CD4-positive, alpha-beta memory T cell (primary cell): Measurements from ENCODE around the gene BIRC3. TPM values are rescaled to one million over a fixed set of nuclear protein-coding genes. Genes with fewer than 3 reads are reported as not detected.

Experiments
- CTCF ChIA-PET: fragments of 350-600 bp; sonication (Branson Sonifier 250); formaldehyde crosslinking; loops from one replicate; lab custom pipeline; 2021; ENCODE audit warnings: inconsistent platforms; ENCODE audit not compliant: partially characterized antibody; lab: Charles Lee
- POLR2A ChIA-PET: fragments of 350-600 bp; sonication (Branson Sonifier 250); formaldehyde crosslinking; loops from one replicate; lab custom pipeline; 2021; ENCODE audit not compliant: partially characterized antibody; lab: Charles Lee
- DNase-seq, 5 donors: peaks; one replicate each; pipeline versions ENCODE4 v3.0.0 to v3.0.0-alpha.2; 2020 to 2022; ENCODE audit warnings: mixed read lengths in 1 of 5
- H3K27ac ChIP-seq: one replicate; pipeline ENCODE4 v1.7.0; 2013; ENCODE audit warnings: low read depth, low read length
- H3K27me3 ChIP-seq: 2 replicates; pipeline ENCODE4 v1.7.0; 2013; ENCODE audit warnings: mild to moderate bottlenecking, low read length, moderate library complexity; ENCODE audit not compliant: insufficient read depth
- H3K36me3 ChIP-seq: 2 replicates; pipeline ENCODE4 v1.7.0; 2013; ENCODE audit warnings: mild to moderate bottlenecking, low read length, moderate library complexity; ENCODE audit not compliant: insufficient read depth
- H3K4me1 ChIP-seq: 2 replicates; pipeline ENCODE4 v1.7.0; 2013; ENCODE audit warnings: mild to moderate bottlenecking, low read length, moderate library complexity; ENCODE audit not compliant: insufficient read depth
- H3K4me3 ChIP-seq, 2 donors: one replicate each; pipeline ENCODE4 v1.7.0; 2013; ENCODE audit warnings: low read length in 2 of 2, mild to moderate bottlenecking in 1 of 2
- H3K9me3 ChIP-seq, 2 donors: one replicate each; pipeline ENCODE4 v1.7.0; 2013; ENCODE audit warnings: low read length in 2 of 2, control low read depth in 1 of 2; ENCODE audit not compliant: control insufficient read depth in 1 of 2
- H3K27ac Mint-ChIP-seq, 7 donors: one replicate each; pipeline ENCODE4 v1.8.0; 2020 to 2021; ENCODE audit warnings: mixed read lengths in 7 of 7, mild to moderate bottlenecking in 6 of 7, inconsistent platforms in 3 of 7, moderate library complexity in 3 of 7
- H3K27me3 Mint-ChIP-seq, 2 donors: one replicate each; pipeline ENCODE4 v1.8.0; 2020 to 2021; ENCODE audit warnings: mixed read lengths in 2 of 2
- H3K36me3 Mint-ChIP-seq, 2 donors: one replicate each; pipeline ENCODE4 v1.8.0; 2020 to 2021; ENCODE audit warnings: mixed read lengths in 2 of 2, inconsistent platforms in 1 of 2, mild to moderate bottlenecking in 1 of 2
- H3K4me1 Mint-ChIP-seq, 4 donors: one replicate each; pipeline ENCODE4 v1.8.0; 2020 to 2021; ENCODE audit warnings: mixed read lengths in 4 of 4, mild to moderate bottlenecking in 1 of 4
- H3K4me3 Mint-ChIP-seq, 8 donors: one replicate each; pipeline ENCODE4 v1.8.0; 2020 to 2021; ENCODE audit warnings: mixed read lengths in 8 of 8, mild to moderate bottlenecking in 7 of 8, moderate library complexity in 6 of 8, inconsistent platforms in 3 of 8
- H3K9me3 Mint-ChIP-seq, 8 donors: one replicate each; pipeline ENCODE4 v1.8.0; 2020 to 2021; ENCODE audit warnings: mixed read lengths in 8 of 8, mild to moderate bottlenecking in 5 of 8, inconsistent platforms in 3 of 8, moderate library complexity in 1 of 8
- intact Hi-C: fragments of 100-400 bp; cut with micrococcal nuclease; formaldehyde crosslinking; loops from one replicate; pipeline ENCODE4 v1.15.1; 2023
- polyA plus RNA-seq, 2 donors: library from polyadenylated mRNA; unstranded; fragments of 300-500 nt; fragmentation: Illumina TruSeq; gene quantifications; one replicate each; pipeline ENCODE4 v1.2.3, GENCODE V29; 2021
- total RNA-seq, 2 experiments: library from RNA; stranded (reverse); gene quantifications; one replicate each; pipeline ENCODE4 v1.2.3, GENCODE V29; 2021

Gene BIRC3
- total and polyA plus RNA-seq, 4 experiments from 2014 or later: 82.5 to 198 (median 142) TPM

- CTCF ChIA-PET: interaction anchor here (1.0 to 2.4 kb wide), 6 partner anchors 10 to 382 kb away, joined by 3 to 10 read pairs (median 4); no protein-coding TSS in a partner anchor
- intact Hi-C loops: no loop called here
- Histone ChIP-seq H3K36me3 (no peaks in the 10 kb centered on the region), H3K27ac (no peak overlapping the region), H3K27me3 (no peaks in the 10 kb centered on the region), H3K9me3 (no peaks in the 10 kb centered on the region), H3K4me1 (peaks cover 6% of the 10 kb centered on the region), H3K4me3 (no peak overlapping the region)
- Mint-ChIP-seq H3K4me1 (peaks cover 13 to 18% (median 14%) of the 10 kb centered on the region in 4 donors), H3K36me3 (no peaks in the 10 kb centered on the region), H3K4me3 (no peak overlapping the region), H3K27me3 (peaks cover 0 to 8% of the 10 kb centered on the region in 2 donors), H3K27ac (no peak overlapping the region), H3K9me3 (no peaks in the 10 kb centered on the region)
- DNase-seq: no peak
- POLR2A ChIA-PET: no interaction called here
Measured at GRCh38 chr11:102284008-102284407, 33.3 kb upstream of the BIRC3 start.

GRCh38 chr11:102286292-102286691 is 31.0 kb upstream of the BIRC3 start:
- Mint-ChIP-seq H3K9me3 (no peaks in the 10 kb centered on the region), H3K27me3 (peaks cover 0 to 2% of the 10 kb centered on the region in 2 donors), H3K4me1 (peaks cover 12 to 30% (median 17%) of the 10 kb centered on the region in 4 donors), H3K4me3 (no peak overlapping the region), H3K27ac (peak overlapping the region in 2 of 7 donors; percentile 11 to 55), H3K36me3 (no peaks in the 10 kb centered on the region)
- no peaks in the 10 kb centered on the region for H3K27me3 ChIP-seq
- H3K36me3 ChIP-seq: no peaks in the 10 kb centered on the region
- intact Hi-C loops: no loop called here
- H3K4me3 ChIP-seq: no peak overlapping the region
- peaks cover 13% of the 10 kb centered on the region for H3K4me1 ChIP-seq
- ChIA-PET CTCF (interaction anchor here (0.7 to 18.2 kb wide), 5 partner anchors 18 to 210 kb away, joined by 3 to 654 read pairs (median 4); partner anchors contain the start of gene BIRC3), POLR2A (no interaction called here)
- H3K27ac ChIP-seq: no peak overlapping the region
- no peak for DNase-seq
- no peaks in the 10 kb centered on the region for H3K9me3 ChIP-seq

DNA sequence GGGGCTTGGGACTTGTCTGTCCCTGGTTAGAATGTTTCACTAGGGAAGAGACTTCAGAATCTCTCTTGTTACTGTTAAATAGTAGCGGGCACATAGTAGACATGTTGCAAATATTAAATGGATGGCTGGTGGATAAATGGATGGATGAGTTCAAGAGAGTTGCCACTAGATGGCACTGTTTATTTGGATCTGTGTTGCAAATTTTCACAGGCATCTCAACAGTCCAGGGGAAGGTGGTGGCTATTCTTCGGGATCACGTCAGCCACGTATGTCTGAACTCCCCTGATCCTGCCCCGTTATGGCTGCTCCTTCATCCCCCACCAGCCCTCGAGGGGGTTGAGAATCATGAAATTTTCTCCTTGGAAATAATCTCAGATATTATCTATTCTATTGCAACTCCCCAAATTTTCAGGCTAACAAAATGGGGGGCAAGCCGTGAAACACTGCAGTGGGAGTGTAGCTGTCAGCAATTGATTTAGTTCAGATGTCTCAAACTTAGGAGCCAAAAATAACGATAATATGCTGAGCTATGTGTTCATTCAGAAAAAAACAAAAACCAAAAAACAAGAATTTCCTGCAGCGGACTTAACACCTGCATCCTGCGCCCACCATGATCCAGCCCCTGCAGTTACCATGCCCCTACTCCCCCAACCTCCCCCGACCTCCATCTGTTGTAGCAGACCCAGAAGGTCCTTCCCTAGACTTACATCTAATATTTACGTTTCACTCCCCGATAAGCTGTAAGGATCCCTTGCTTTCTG is 29.1 kb upstream of the BIRC3 start:
- H3K36me3 ChIP-seq: no peaks in the 10 kb centered on the region
- POLR2A ChIA-PET: interaction anchor here (1.1 to 5.4 kb wide), 7 partner anchors 12 to 378 kb away, joined by 3 to 45 read pairs (median 4); partner anchors contain the start of gene TMEM123
- intact Hi-C loops: loop anchor here (1.0 to 2.0 kb wide), 9 partner anchors 30 to 653 kb away; partner anchors contain the start of genes BIRC2 and TMEM123
- no peak overlapping the region for H3K27ac ChIP-seq
- DNase-seq: peak; percentile 56 to 74 (median 71)
- H3K27ac Mint-ChIP-seq: peak overlapping the region in 5 of 7 donors; percentile 19 to 79 (median 63)
- H3K9me3 ChIP-seq: no peaks in the 10 kb centered on the region
- H3K4me3 Mint-ChIP-seq: peak overlapping the region in 5 of 8 donors; percentile 5 to 32 (median 12)
- H3K4me3 ChIP-seq: no peak overlapping the region
- CTCF ChIA-PET: interaction anchor here (0.6 to 18.2 kb wide), 29 partner anchors 8 to 653 kb away, joined by 3 to 654 read pairs (median 7); partner anchors contain the start of gene BIRC3
- H3K27me3 Mint-ChIP-seq: peaks cover 0 to 2% of the 10 kb centered on the region in 2 donors
- no peaks in the 10 kb centered on the region for H3K9me3 Mint-ChIP-seq
- no peaks in the 10 kb centered on the region for H3K36me3 Mint-ChIP-seq
- H3K27me3 ChIP-seq: no peaks in the 10 kb centered on the region
- peaks cover 17 to 36% (median 20%) of the 10 kb centered on the region in 4 donors for H3K4me1 Mint-ChIP-seq
- peaks cover 18% of the 10 kb centered on the region for H3K4me1 ChIP-seq

- peak overlapping the region in 1 of 8 donors; percentile 30 for H3K4me3 Mint-ChIP-seq
- peaks cover 17 to 37% (median 20%) of the 10 kb centered on the region in 4 donors for H3K4me1 Mint-ChIP-seq
Measured at GRCh38 chr11:102288725-102289083, 28.6 kb upstream of the BIRC3 start.

GRCh38 chr11:102289592-102289991 is 27.7 kb upstream of the BIRC3 start:
- H3K27ac Mint-ChIP-seq: peak overlapping the region in 2 of 7 donors; percentile 26 to 48
- POLR2A ChIA-PET: interaction anchor here (0.6 to 9.9 kb wide), 6 partner anchors 11 to 101 kb away, joined by 3 to 103 read pairs (median 4); no protein-coding TSS in a partner anchor

More at GRCh38 chr11:102288725-102289083, 28.6 kb upstream of the BIRC3 start:
- H3K27me3 Mint-ChIP-seq: peaks cover 0 to 2% of the 10 kb centered on the region in 2 donors
- intact Hi-C loops: loop anchor here (1.0 to 2.0 kb wide), 9 partner anchors 30 to 653 kb away; partner anchors contain the start of genes BIRC2 and TMEM123
- H3K27ac Mint-ChIP-seq: peak overlapping the region in 1 of 7 donors; percentile 79
- H3K4me3 ChIP-seq: no peak overlapping the region
- POLR2A ChIA-PET: interaction anchor here (0.8 to 5.4 kb wide), 7 partner anchors 12 to 378 kb away, joined by 3 to 45 read pairs (median 4); partner anchors contain the start of gene TMEM123
- no peak for DNase-seq
- H3K36me3 Mint-ChIP-seq: no peaks in the 10 kb centered on the region
- no peaks in the 10 kb centered on the region for H3K27me3 ChIP-seq
- H3K36me3 ChIP-seq: no peaks in the 10 kb centered on the region
- CTCF ChIA-PET: interaction anchor here (0.8 to 18.2 kb wide), 28 partner anchors 9 to 653 kb away, joined by 3 to 654 read pairs (median 8); partner anchors contain the start of gene BIRC3
- H3K27ac ChIP-seq: no peak overlapping the region
- H3K4me1 ChIP-seq: peaks cover 22% of the 10 kb centered on the region
- H3K9me3 ChIP-seq: no peaks in the 10 kb centered on the region
- H3K9me3 Mint-ChIP-seq: no peaks in the 10 kb centered on the region

GRCh38 chr11:102291831-102292230 is 25.5 kb upstream of the BIRC3 start:
- no peaks in the 10 kb centered on the region for H3K27me3 ChIP-seq
- Mint-ChIP-seq H3K4me3 (no peak overlapping the region), H3K9me3 (no peaks in the 10 kb centered on the region), H3K36me3 (peaks cover 0 to 1% of the 10 kb centered on the region in 2 donors), H3K27ac (peak overlapping the region in 3 of 7 donors; percentile 43 to 88 (median 50)), H3K4me1 (peaks cover 28 to 61% (median 38%) of the 10 kb centered on the region in 4 donors), H3K27me3 (peaks cover 0 to 2% of the 10 kb centered on the region in 2 donors)
- DNase-seq: no peak
- H3K36me3 ChIP-seq: no peaks in the 10 kb centered on the region
- H3K4me3 ChIP-seq: no peak overlapping the region
- CTCF ChIA-PET: interaction anchor here (1.4 to 18.2 kb wide), 9 partner anchors 22 to 375 kb away, joined by 5 to 654 read pairs (median 29); partner anchors contain the start of gene BIRC3
- no peak overlapping the region for H3K27ac ChIP-seq
- intact Hi-C loops: no loop called here
- peaks cover 40% of the 10 kb centered on the region for H3K4me1 ChIP-seq
- POLR2A ChIA-PET: interaction anchor here (0.7 to 9.9 kb wide), 3 partner anchors 15 to 56 kb away, joined by 3 to 103 read pairs (median 45); no protein-coding TSS in a partner anchor
- H3K9me3 ChIP-seq: no peaks in the 10 kb centered on the region

More at GRCh38 chr11:102289592-102289991, 27.7 kb upstream of the BIRC3 start:
- Histone ChIP-seq H3K9me3 (no peaks in the 10 kb centered on the region), H3K4me1 (peaks cover 30% of the 10 kb centered on the region), H3K27me3 (no peaks in the 10 kb centered on the region), H3K4me3 (no peak overlapping the region), H3K27ac (no peak overlapping the region), H3K36me3 (no peaks in the 10 kb centered on the region)
- CTCF ChIA-PET: interaction anchor here (0.7 to 18.2 kb wide), 15 partner anchors 11 to 377 kb away, joined by 4 to 654 read pairs (median 26); partner anchors contain the start of gene BIRC3
- no peak for DNase-seq
- H3K4me3 Mint-ChIP-seq: no peak overlapping the region
- intact Hi-C loops: loop anchor here (2.0 kb wide), 1 partner anchor 163 kb away; the partner anchor contains the start of gene TMEM123
- peaks cover 0 to 2% of the 10 kb centered on the region in 2 donors for H3K27me3 Mint-ChIP-seq
- H3K9me3 Mint-ChIP-seq: no peaks in the 10 kb centered on the region
- H3K36me3 Mint-ChIP-seq: peaks cover 0 to 1% of the 10 kb centered on the region in 2 donors
- peaks cover 21 to 46% (median 27%) of the 10 kb centered on the region in 4 donors for H3K4me1 Mint-ChIP-seq
